Measurements from ENCODE around the gene IL5. TPM values are rescaled to one million over a fixed set of nuclear protein-coding genes. Genes with fewer than 3 reads are reported as not detected.
A peak's percentile ranks its signal among the peaks of the same experiment; 100 is the strongest.

The IL5 gene
- total RNA-seq, 2 donors from 2014 or later: not detected

DNA sequence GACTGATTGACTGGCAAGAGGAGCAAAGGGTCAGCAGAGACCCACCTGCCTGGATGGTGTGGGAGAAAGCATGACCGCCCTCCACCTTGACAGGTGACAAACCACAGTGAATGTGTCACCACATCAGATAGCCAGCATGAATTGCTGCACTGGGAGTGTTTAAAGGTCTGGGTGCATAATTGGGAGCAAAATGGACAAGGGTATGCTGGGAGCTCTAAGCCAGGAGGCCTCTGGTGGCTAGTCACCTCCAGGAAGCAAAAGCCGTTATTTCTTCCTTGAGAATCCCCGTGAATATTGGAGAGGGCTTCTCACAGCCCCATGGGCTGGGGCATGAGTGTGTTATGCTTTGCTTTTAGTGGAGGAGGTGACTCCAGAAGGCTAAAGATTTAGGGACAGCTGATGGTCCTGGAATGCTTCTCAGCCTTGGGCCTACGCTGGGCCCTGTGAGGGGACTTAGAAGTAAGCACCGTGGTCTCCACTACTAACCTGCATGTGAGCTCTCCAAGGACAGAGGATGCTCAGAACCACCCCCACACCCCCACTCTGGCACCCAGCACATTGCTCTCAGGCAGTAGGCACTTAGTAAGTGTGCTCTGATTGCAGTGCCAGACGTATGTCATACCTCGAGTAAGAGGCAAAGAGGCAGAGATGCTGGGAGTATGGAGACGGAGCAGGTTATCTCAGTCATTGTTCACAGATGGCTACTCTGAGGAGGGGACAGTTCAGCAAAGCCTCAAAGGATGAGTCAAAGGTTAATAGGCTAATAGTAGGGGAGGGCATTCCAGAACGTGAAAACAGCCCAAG is 43.7 kb downstream of the IL5 start:
- Histone ChIP-seq H3K9me3 (no peaks in the 10 kb centered on the region), H3K4me3 (no peak overlapping the region), H3K4me1 (peaks cover 61% of the 10 kb centered on the region), H3K27me3 (no peaks in the 10 kb centered on the region), H3K36me3 (replicated peaks in 1 of 2; ENCODE audit: insufficient read depth in 1 of 2, low read depth in 2 of 2) (no peaks in the 10 kb centered on the region), H3K27ac (peak overlapping the region in 3 of 4 donors; percentile 97 to 99 (median 98))
- intact Hi-C loops (cut with DNase I): loop anchor here (5.0 kb wide), 1 partner anchor 117 kb away; no protein-coding TSS in a partner anchor
- no peak for TF ChIP-seq POLR2A (IDR thresholded peaks at IDR 0.05)
- TF ChIP-seq, protein P1, sequence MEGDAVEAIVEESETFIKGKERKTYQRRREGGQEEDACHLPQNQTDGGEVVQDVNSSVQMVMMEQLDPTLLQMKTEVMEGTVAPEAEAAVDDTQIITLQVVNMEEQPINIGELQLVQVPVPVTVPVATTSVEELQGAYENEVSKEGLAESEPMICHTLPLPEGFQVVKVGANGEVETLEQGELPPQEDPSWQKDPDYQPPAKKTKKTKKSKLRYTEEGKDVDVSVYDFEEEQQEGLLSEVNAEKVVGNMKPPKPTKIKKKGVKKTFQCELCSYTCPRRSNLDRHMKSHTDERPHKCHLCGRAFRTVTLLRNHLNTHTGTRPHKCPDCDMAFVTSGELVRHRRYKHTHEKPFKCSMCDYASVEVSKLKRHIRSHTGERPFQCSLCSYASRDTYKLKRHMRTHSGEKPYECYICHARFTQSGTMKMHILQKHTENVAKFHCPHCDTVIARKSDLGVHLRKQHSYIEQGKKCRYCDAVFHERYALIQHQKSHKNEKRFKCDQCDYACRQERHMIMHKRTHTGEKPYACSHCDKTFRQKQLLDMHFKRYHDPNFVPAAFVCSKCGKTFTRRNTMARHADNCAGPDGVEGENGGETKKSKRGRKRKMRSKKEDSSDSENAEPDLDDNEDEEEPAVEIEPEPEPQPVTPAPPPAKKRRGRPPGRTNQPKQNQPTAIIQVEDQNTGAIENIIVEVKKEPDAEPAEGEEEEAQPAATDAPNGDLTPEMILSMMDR (IDR thresholded peaks at IDR 0.05): no peak
- WGBS, 2 donors: 51 to 53% methylated on average over 9 of the region's 9 CpGs
- no peak for DNase-seq
- ATAC-seq: no peak

DNA sequence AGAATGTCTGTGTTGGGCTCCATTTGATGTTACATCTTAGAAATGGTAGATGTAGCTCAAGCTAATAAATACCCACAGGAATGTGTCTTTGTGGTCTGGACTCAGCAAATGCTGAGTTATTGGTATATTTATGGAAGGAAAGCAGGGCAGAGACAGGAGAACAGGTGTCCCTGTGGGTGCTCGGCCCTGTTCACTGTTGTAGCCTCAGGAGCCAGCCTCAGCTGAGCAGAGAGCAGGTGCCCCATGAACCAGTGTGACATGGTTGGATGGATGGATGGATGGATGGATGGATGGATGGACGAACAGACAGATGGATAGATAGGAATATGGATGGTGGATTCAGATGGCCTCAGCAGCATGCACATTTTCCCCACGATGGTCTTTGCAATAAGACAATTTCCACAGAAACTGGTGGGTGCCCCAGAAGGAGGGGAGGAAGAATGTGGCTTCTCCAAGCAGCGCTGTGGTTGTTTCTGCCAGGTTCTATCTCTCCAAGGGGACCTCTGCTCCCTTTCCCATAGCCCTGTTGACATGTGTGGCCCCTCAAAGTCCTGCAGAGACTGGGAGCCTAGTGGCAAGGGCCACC is 44.5 kb downstream of the IL5 start:
- TF ChIP-seq, protein P1 (IDR thresholded peaks at IDR 0.05): no peak
- no peak for TF ChIP-seq POLR2A (IDR thresholded peaks at IDR 0.05)
- H3K36me3 ChIP-seq (replicated peaks in 1 of 2; ENCODE audit: insufficient read depth in 1 of 2, low read depth in 2 of 2): no peaks in the 10 kb centered on the region
- DNase-seq (no peak), ATAC-seq (no peak)
- WGBS, 2 donors: 69 to 76% methylated on average over 4 of the region's 4 CpGs
- H3K9me3 ChIP-seq: no peaks in the 10 kb centered on the region
- H3K27me3 ChIP-seq: no peaks in the 10 kb centered on the region
- intact Hi-C loops (cut with DNase I): no loop called here
- H3K4me3 ChIP-seq: no peak overlapping the region
- H3K27ac ChIP-seq: peak overlapping the region; percentile 96 to 99 (median 98)
- peaks cover 62% of the 10 kb centered on the region for H3K4me1 ChIP-seq

DNA sequence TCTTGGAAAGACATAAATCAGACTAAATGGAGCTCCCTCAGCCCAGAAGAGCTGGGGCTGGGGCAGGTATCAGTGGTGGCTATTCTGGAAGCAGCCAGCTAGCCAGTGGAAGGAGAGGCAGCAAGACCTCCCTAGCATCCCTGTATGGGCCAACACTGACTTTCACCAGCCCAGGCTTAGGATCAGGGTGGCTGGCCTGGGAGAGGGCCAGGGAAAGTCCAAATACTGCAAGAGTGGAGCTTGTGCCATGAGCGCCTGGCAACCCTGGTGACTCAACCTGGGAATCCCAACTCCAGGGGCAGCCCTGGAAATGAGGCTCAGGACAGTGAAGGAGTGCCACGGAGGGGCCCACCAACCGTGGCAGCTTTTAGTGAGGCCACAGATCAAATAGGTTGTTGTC is 45.2 kb downstream of the IL5 start:
- H3K4me1 ChIP-seq: peaks cover 62% of the 10 kb centered on the region
- WGBS, 2 donors: 53 to 75% methylated on average over 2 to 3 of the region's 3 CpGs
- DNase-seq: peak; percentile 60 to 74 (median 71)
- H3K9me3 ChIP-seq: no peaks in the 10 kb centered on the region
- intact Hi-C loops (cut with DNase I): no loop called here
- H3K27me3 ChIP-seq: no peaks in the 10 kb centered on the region
- no peak overlapping the region for H3K4me3 ChIP-seq
- TF ChIP-seq, protein P1 (IDR thresholded peaks at IDR 0.05): no peak
- TF ChIP-seq POLR2A (IDR thresholded peaks at IDR 0.05): peak in 2 of 3 donors; percentile 45 to 54
- no peaks in the 10 kb centered on the region for H3K36me3 ChIP-seq (replicated peaks in 1 of 2; ENCODE audit: insufficient read depth in 1 of 2, low read depth in 2 of 2)
- ATAC-seq: no peak
- H3K27ac ChIP-seq: peak overlapping the region; percentile 96 to 99 (median 98)

DNA sequence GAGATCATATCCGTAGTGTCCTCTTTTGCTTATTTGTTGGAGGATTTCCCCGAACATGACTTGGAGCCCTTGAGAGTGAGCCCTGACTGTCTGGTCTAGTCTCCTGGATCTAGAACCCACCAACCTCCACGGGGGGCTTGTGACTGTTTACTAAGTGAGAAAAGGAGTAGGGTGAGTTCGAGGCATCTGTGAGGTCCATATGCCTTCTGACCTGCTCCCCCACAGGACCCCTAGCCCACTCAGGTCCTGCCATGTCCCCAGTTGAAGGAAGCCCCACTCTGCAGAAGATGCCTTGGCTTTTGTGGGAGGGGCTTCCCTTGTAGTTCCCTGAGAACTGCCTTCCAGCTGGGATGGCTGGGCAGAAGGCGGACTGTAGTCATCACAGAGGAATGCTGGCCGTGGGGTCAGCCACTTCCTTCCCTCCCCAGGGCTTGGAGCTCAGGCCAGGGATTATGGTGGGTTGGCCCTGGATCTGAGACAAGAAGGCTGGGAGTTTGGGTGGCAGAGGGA is 45.8 kb downstream of the IL5 start:
- Histone ChIP-seq H3K4me3 (peak overlapping the region; percentile 67 to 77), H3K36me3 (replicated peaks in 1 of 2; ENCODE audit: insufficient read depth in 1 of 2, low read depth in 2 of 2) (no peaks in the 10 kb centered on the region), H3K27ac (peak overlapping the region; percentile 96 to 99 (median 98)), H3K4me1 (peaks cover 61% of the 10 kb centered on the region), H3K9me3 (no peaks in the 10 kb centered on the region), H3K27me3 (no peaks in the 10 kb centered on the region)
- WGBS, 2 donors: 16 to 22% methylated on average over 4 to 6 of the region's 6 CpGs
- intact Hi-C loops (cut with DNase I): no loop called here
- TF ChIP-seq POLR2A (IDR thresholded peaks at IDR 0.05): no peak
- TF ChIP-seq, protein P1 (IDR thresholded peaks at IDR 0.05): no peak
- DNase-seq: peak; percentile 68 to 83 (median 76)
- ATAC-seq: peak; percentile 28

Measured in body of pancreas (tissue), 4 donors.